Neural crest cell (in vitro differentiated cells): ENCODE measurements around the gene TEX264. TPM values are rescaled to one million over a fixed set of nuclear protein-coding genes. Genes with fewer than 3 reads are reported as not detected.
A peak's percentile ranks its signal among the peaks of the same experiment; 100 is the strongest.

ENCODE experiments used
- DNase-seq: peaks from one replicate; pipeline ENCODE4 v3.0.0; 2021; ENCODE audit warnings: low read depth, mixed read lengths, low spot score
- H3K27ac Mint-ChIP-seq: one replicate; pipeline ENCODE4 v1.8.0; 2021; ENCODE audit warnings: mild to moderate bottlenecking, mixed read lengths; ENCODE audit not compliant: unreplicated experiment
- H3K27me3 Mint-ChIP-seq: 2 replicates; pipeline ENCODE4 v1.8.0; 2021; ENCODE audit warnings: low read depth, mild to moderate bottlenecking, mixed read lengths
- H3K36me3 Mint-ChIP-seq: 2 replicates; pipeline ENCODE4 v1.8.0; 2021; ENCODE audit warnings: low read depth, mild to moderate bottlenecking, mixed read lengths
- H3K4me1 Mint-ChIP-seq: 2 replicates; pipeline ENCODE4 v1.8.0; 2021; ENCODE audit warnings: mixed read lengths
- H3K4me3 Mint-ChIP-seq: one replicate; pipeline ENCODE4 v1.8.0; 2021; ENCODE audit warnings: mild to moderate bottlenecking, mixed read lengths
- H3K9me3 Mint-ChIP-seq: 2 replicates; pipeline ENCODE4 v1.8.0; 2021; ENCODE audit warnings: mixed read lengths
- total RNA-seq: library from RNA; stranded (reverse); gene quantifications from 2 replicates; pipeline ENCODE4 v1.2.1, GENCODE V29; 2021
- TF ChIP-seq, protein P1 (sequence below): fragments of 200-600 bp; sonication (generic); conservative IDR thresholded peaks from 2 replicates; pipeline ENCODE4 v1.5.0; 2021; ENCODE audit warnings: antibody characterized with exemption, mild to moderate bottlenecking

Gene TEX264
- total RNA-seq, 1 donor from 2014 or later: 23.2 TPM

DNA sequence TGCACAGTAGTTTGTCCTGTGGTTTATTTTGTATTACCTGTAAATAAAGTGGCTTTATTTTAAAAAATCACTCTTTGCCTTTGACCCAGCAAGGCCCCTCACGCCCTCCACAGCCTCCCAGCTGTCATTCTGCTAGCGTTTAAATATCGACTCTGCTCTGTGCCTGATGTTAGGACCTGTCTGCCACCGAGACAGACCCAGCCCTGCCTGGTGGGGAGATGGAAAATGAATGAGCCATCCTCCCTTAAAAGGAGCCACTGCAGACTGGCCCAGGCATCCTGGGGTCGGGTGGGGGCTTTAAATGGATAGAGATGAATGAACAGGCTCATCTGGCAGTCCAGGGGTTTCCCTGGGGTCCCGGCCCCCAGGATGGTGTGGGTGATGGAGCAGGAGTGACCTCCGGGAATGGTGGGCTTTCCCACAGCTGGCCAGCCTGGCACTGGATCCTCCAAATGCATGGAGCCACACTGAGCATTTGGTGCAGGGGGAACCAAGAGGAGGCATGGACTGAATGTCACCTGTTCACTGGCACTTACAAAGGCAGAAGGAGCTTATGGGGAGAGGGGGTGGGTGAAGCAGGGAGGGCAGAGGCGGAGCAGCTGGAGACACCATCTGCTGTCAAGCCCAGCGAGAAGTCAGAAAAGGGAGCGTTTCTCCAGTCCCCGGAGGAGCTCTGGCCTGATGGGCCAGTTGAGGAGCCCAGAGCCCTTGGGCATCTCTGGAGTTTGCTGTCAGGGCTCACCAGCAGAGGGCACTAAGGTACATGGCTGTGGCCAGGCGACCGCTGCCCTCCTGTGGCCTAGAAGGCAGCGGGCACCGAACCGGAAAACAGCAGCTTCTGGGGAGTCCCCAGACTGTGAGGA lies 47.7 kb downstream of the TEX264 start:
- Mint-ChIP-seq H3K4me3 (no peak overlapping the region), H3K27ac (no peak overlapping the region), H3K9me3 (no peaks in the 10 kb centered on the region), H3K4me1 (peaks cover 10% of the 10 kb centered on the region), H3K27me3 (no peaks in the 10 kb centered on the region), H3K36me3 (no peaks in the 10 kb centered on the region)
- DNase-seq: peak; percentile 75
- TF ChIP-seq, protein P1, sequence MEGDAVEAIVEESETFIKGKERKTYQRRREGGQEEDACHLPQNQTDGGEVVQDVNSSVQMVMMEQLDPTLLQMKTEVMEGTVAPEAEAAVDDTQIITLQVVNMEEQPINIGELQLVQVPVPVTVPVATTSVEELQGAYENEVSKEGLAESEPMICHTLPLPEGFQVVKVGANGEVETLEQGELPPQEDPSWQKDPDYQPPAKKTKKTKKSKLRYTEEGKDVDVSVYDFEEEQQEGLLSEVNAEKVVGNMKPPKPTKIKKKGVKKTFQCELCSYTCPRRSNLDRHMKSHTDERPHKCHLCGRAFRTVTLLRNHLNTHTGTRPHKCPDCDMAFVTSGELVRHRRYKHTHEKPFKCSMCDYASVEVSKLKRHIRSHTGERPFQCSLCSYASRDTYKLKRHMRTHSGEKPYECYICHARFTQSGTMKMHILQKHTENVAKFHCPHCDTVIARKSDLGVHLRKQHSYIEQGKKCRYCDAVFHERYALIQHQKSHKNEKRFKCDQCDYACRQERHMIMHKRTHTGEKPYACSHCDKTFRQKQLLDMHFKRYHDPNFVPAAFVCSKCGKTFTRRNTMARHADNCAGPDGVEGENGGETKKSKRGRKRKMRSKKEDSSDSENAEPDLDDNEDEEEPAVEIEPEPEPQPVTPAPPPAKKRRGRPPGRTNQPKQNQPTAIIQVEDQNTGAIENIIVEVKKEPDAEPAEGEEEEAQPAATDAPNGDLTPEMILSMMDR: peak; percentile 72

- Mint-ChIP-seq H3K4me3 (no peak overlapping the region), H3K4me1 (peaks cover 10% of the 10 kb centered on the region), H3K27me3 (no peaks in the 10 kb centered on the region), H3K9me3 (no peaks in the 10 kb centered on the region), H3K27ac (no peak overlapping the region), H3K36me3 (no peaks in the 10 kb centered on the region)
- TF ChIP-seq, protein P1: peak; percentile 11
- DNase-seq: no peak
Observed at GRCh38 chr3:51719410-51720025, 48.5 kb downstream of the TEX264 start.

DNA sequence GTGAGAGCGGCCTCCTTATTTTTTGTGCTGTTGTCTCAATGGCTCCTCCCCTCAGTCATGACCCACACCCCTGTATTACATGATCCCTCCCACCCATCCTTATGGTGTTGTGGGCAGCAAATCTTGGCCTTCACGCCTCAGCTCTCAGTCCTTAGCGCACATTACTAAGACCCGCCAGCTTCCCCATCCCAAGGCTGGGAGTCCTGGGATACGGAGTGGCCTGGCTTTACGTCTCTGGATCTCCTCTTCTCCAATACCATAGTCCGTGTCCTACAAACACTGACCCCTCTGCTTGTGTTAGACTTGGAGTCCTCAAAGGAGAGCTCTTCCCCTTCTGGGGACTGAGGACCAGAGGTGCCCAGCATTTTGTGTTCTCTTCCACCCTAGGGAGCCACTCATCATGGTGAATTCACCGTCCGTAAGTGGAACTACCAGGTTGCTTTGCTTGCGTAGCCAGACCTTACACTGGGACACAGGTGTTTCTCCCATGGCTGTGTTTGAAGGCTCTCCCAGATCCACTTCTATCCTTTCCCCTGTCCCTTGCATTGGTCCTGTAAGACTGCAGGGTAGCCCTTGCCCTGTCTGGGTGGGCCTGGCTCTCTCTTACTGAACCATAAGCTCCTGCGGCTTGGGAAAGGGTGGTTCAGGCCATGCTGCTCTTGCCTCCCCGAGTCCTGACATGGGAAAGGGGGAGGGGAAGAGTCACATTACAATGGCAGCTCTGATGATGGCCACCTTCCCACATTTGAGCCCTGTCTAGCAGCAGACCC lies 49.4 kb downstream of the TEX264 start:
- no peak overlapping the region for H3K27ac Mint-ChIP-seq
- DNase-seq: no peak
- peaks cover 4% of the 10 kb centered on the region for H3K9me3 Mint-ChIP-seq
- no peak overlapping the region for H3K4me3 Mint-ChIP-seq
- peaks cover 10% of the 10 kb centered on the region for H3K4me1 Mint-ChIP-seq
- H3K27me3 Mint-ChIP-seq: no peaks in the 10 kb centered on the region
- H3K36me3 Mint-ChIP-seq: no peaks in the 10 kb centered on the region
- TF ChIP-seq, protein P1: no peak

- TF ChIP-seq, protein P1: no peak
- Mint-ChIP-seq H3K36me3 (no peaks in the 10 kb centered on the region), H3K27ac (no peak overlapping the region), H3K4me1 (peaks cover 10% of the 10 kb centered on the region), H3K9me3 (peaks cover 4% of the 10 kb centered on the region), H3K4me3 (no peak overlapping the region), H3K27me3 (no peaks in the 10 kb centered on the region)
- no peak for DNase-seq
Observed at GRCh38 chr3:51721062-51721745, 50.2 kb downstream of the TEX264 start.

DNA sequence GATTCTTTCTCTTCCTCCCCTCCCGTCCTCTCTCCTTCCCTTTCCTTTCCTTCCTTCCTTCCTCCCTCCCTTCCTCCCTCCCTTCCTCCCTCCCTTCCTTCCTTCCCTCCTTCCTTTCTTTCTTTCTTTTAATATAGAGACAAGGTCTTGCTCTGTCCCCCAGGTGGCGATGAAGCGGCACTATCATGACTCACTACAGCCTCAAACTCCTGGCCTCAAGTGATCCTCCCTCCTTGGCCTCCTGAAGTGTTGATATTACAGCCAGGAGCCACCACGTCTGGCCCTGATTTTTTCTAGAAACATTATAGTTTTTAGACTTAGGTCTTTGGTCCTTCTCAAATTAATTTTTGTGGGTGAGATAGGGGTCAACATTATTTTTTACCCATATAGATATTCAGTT lies 51.3 kb downstream of the TEX264 start:
- Mint-ChIP-seq H3K4me1 (peaks cover 10% of the 10 kb centered on the region), H3K27ac (no peak overlapping the region), H3K27me3 (no peaks in the 10 kb centered on the region), H3K4me3 (no peak overlapping the region), H3K36me3 (no peaks in the 10 kb centered on the region), H3K9me3 (peaks cover 4% of the 10 kb centered on the region)
- TF ChIP-seq, protein P1: no peak
- DNase-seq: no peak
